ENCODE measurements around the gene TCF12.
A peak's percentile ranks its signal among the peaks of the same experiment; 100 is the strongest.
"Not testable (repeated sequence)": the region's sequence is repeated elsewhere in the genome, so short reads cannot be mapped to it uniquely, and the experiment has no call there.

Gene TCF12

DNA sequence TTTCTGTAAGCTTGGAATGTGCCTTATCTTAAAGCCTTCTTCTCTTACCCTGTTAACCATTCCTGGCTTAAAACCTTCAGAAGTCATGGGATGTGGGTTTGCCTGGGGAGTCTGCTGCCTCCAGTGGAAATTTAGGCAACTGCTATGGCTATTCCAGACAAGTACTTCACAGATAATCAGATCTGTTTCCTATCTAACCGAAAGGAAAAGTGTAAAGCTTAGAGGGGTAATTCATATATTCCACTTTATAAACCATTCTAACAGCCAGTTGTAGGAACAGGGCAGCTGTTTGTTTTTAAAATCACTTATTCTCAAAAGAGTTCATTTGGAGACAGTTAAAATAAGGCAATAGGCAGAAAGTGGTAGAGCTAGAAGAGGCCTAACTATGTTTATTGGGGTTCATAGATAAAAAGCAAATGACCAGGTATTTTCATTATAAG lies 219.9 kb downstream of the TCF12 start:
- DNase-seq (ENCODE audit: low spot score) = peak; percentile 32

GRCh38 chr15:57143511-57144078 lies 225.2 kb downstream of the TCF12 start:
- DNase-seq (ENCODE audit: low spot score) = no peak

DNA sequence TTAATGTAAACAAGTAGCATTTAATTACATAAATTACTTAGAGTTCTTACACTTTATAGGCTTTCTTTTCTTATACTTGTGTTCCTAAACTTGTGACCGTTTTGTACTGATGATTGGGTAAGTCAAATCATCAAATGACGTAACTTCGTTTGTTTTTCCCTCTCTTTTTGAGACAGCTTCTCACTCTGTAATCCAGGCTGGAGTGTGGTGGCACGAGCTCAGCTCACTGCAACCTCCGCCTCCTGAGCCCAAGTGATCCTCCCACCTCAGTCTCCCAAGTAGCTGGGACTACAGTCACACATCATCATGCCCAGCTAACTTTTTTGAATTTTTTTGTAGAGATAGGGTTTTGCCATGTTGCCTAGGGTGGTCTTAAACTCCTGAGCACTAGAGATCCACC lies 226.0 kb downstream of the TCF12 start:
- no peak for DNase-seq (ENCODE audit: low spot score)

DNA sequence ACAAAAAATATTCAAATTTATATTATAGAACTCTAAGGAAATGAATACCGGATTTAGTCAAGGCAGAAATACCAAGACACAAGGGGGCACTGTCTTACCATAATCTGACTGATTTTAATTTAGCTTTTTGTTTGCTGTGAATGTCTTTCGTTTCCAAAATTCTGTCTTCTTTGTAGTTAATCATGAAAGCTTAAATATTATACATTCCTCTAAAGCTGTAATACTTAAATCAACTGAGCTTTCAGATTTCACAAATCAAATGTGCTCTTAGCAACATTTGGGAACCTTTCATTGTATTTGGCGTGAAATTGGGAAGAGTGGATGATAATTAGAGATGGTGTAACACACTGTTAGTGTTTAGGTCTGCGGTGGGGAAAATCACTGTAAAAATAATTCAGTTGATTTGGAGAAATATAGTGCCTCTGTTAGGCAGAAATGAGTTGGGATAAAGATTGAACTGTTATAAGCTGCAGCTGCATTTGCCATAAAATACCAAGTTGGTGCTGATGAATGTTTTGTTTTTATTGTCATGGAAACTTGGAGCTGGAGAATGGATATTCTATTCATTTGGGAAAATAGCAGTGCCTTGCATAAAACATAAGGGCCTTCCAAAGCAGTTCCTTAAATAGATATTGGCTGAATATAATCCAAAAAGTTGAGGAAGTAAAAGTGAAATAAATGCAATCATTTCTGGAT lies 228.2 kb downstream of the TCF12 start:
- no peak for DNase-seq (ENCODE audit: low spot score)

- DNase-seq (ENCODE audit: low spot score) = no peak
Measured at GRCh38 chr15:57147621-57148020, 229.2 kb downstream of the TCF12 start.

GRCh38 chr15:57148262-57148661 lies 229.8 kb downstream of the TCF12 start:
- no peak for DNase-seq (ENCODE audit: low spot score)

- DNase-seq (ENCODE audit: low spot score) = no peak
Measured at GRCh38 chr15:57149196-57149595, 230.8 kb downstream of the TCF12 start.

DNA sequence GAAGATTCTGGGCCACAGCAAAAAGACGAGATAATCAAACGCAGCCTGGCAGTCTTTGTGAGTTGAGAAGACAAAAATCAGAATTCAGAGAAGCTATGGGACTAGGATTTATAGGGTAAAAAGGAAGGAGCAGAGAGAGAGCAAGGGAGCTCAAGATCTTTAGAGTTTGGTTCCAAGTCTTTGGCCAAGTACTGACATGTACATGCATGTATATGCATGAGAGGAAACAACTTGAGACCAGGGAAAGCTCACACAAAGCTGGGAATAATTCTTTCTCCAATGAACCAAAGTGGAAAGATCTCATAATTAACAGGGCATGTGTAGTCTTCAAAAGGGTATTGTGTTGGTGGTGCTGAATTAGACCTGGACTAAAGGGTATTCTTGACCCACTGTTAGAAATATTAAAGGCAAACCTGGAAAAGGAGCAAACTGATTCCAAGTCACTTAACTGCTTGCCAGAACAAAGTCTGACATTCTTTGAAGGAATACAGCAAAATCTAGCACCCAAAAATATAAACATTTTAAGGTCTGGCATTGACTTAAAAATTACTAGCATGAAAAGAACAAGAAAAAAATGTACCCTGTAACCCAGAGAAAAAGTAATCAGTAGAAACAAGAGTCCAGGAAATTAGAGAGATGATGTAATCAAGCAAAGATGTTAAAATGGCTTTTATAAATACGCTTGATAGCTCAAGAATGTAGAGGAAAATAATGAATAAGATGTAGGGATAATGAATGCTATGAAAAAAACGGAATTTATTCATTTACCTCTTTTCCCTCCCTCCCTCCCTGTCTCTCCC lies 231.8 kb downstream of the TCF12 start:
- DNase-seq (ENCODE audit: low spot score) = no peak

GRCh38 chr15:57150866-57151203 lies 232.4 kb downstream of the TCF12 start:
- not testable (repeated sequence) for DNase-seq (ENCODE audit: low spot score)

GRCh38 chr15:57152133-57152532 lies 233.7 kb downstream of the TCF12 start:
- DNase-seq (ENCODE audit: low spot score) = no peak

- no peak for DNase-seq (ENCODE audit: low spot score)
Measured at GRCh38 chr15:57152666-57153539, 234.5 kb downstream of the TCF12 start.

GRCh38 chr15:57156210-57156884 lies 237.9 kb downstream of the TCF12 start:
- no peak for DNase-seq (ENCODE audit: low spot score)

- DNase-seq (ENCODE audit: low spot score) = peak; percentile 17
Measured at GRCh38 chr15:57158589-57158988, 240.1 kb downstream of the TCF12 start.

- no peak for DNase-seq (ENCODE audit: low spot score)
Measured at GRCh38 chr15:57158997-57159668, 240.7 kb downstream of the TCF12 start.

- no peak for DNase-seq (ENCODE audit: low spot score)
Measured at GRCh38 chr15:57159767-57160166, 241.3 kb downstream of the TCF12 start.

DNA sequence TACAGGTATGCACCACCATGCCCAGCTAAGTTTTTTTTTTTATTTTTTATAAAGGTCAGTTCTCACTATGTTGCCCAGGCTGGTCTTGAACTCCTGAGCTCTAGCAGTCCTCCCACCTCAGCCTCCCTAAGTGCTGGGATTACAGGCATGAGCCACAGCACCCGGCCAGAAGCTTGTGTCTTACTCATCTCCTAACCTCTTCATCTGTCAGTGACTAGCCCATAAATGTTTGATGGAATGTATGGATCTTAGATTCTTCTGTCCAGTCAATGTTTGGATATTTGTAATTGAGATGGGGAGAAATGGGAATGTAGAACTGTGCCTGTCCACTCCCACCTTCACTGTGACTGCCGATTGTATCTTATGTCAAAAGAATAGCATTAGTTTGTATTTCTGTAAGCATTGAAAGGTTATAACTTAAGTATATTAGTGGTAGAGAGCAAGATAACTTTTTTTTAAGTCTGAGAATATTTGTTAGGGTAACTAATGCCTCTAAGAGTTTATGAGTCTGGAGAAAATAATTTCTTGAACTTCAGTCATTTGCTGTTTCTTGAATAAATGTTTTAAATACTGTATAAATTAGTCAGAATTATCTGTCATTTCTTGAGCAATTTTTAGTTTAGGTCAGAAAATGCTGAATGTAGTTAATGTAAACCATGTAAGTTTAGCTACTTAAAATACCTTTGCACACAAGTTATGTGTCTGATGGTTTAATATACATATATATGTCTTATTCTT lies 242.5 kb downstream of the TCF12 start:
- DNase-seq (ENCODE audit: low spot score) = no peak

- DNase-seq (ENCODE audit: low spot score) = not testable (repeated sequence)
Measured at GRCh38 chr15:57164251-57164650, 245.8 kb downstream of the TCF12 start.

DNA sequence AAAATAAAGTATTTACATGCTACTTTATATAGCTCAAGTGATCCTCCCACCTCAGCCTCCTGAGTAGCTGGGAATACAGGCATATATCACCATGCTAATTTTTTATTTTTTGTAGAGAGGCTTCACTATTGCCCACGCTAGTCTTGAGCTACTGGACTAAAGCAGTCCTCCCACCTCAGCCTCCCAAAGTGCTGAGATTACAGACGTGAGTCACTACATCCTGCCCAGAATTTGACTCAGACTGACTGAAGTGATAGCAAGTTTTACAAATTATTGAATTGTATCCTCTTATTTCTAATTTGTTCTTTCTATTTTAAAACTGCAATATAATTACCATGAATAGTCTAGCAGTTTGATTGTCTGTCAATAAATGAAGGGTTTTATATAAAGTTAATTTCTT lies 247.5 kb downstream of the TCF12 start:
- no peak for DNase-seq (ENCODE audit: low spot score)

GRCh38 chr15:57167821-57168395 lies 249.5 kb downstream of the TCF12 start:
- DNase-seq (ENCODE audit: low spot score) = no peak

- no peak for DNase-seq (ENCODE audit: low spot score)
Measured at GRCh38 chr15:57169643-57170042, 251.2 kb downstream of the TCF12 start.
